ENCODE measurements around the gene B3GLCT.
A peak's percentile ranks its signal among the peaks of the same experiment; 100 is the strongest.
"Not testable (repeated sequence)": the region's sequence is repeated elsewhere in the genome, so short reads cannot be mapped to it uniquely, and the experiment has no call there.

Gene B3GLCT

GRCh38 chr13:31201341-31202031 lies 1.7 kb downstream of the B3GLCT start:
- H3K4me1 Mint-ChIP-seq (ENCODE audit: low read depth): peaks cover 47% of the 10 kb centered on the region
- peak overlapping the region; percentile 13 for H3K27ac Mint-ChIP-seq
- peak overlapping the region; percentile 78 for H3K4me3 Mint-ChIP-seq
- no peaks in the 10 kb centered on the region for H3K9me3 Mint-ChIP-seq
- H3K36me3 Mint-ChIP-seq (ENCODE audit: low read depth): no peaks in the 10 kb centered on the region
- no peaks in the 10 kb centered on the region for H3K27me3 Mint-ChIP-seq

GRCh38 chr13:31204592-31204991 lies 4.8 kb downstream of the B3GLCT start:
- Mint-ChIP-seq H3K4me1 (ENCODE audit: low read depth) (peaks cover 48% of the 10 kb centered on the region), H3K4me3 (no peak overlapping the region), H3K36me3 (ENCODE audit: low read depth) (no peaks in the 10 kb centered on the region), H3K9me3 (no peaks in the 10 kb centered on the region), H3K27me3 (no peaks in the 10 kb centered on the region), H3K27ac (peak overlapping the region; percentile 77)

GRCh38 chr13:31207661-31208552 lies 8.1 kb downstream of the B3GLCT start:
- H3K4me3 Mint-ChIP-seq: no peak overlapping the region
- no peaks in the 10 kb centered on the region for H3K9me3 Mint-ChIP-seq
- H3K36me3 Mint-ChIP-seq (ENCODE audit: low read depth): no peaks in the 10 kb centered on the region
- no peaks in the 10 kb centered on the region for H3K27me3 Mint-ChIP-seq
- peak overlapping the region; percentile 63 for H3K27ac Mint-ChIP-seq
- peaks cover 36% of the 10 kb centered on the region for H3K4me1 Mint-ChIP-seq (ENCODE audit: low read depth)

GRCh38 chr13:31208559-31209122 lies 8.9 kb downstream of the B3GLCT start:
- Mint-ChIP-seq H3K27ac (no peak overlapping the region), H3K27me3 (no peaks in the 10 kb centered on the region), H3K4me1 (ENCODE audit: low read depth) (peaks cover 35% of the 10 kb centered on the region), H3K9me3 (no peaks in the 10 kb centered on the region), H3K36me3 (ENCODE audit: low read depth) (no peaks in the 10 kb centered on the region), H3K4me3 (no peak overlapping the region)

GRCh38 chr13:31209172-31209840 lies 9.5 kb downstream of the B3GLCT start:
- no peaks in the 10 kb centered on the region for H3K27me3 Mint-ChIP-seq
- H3K4me3 Mint-ChIP-seq: no peak overlapping the region
- H3K36me3 Mint-ChIP-seq (ENCODE audit: low read depth): no peaks in the 10 kb centered on the region
- no peaks in the 10 kb centered on the region for H3K9me3 Mint-ChIP-seq
- no peak overlapping the region for H3K27ac Mint-ChIP-seq
- peaks cover 35% of the 10 kb centered on the region for H3K4me1 Mint-ChIP-seq (ENCODE audit: low read depth)

- no peaks in the 10 kb centered on the region for H3K36me3 Mint-ChIP-seq (ENCODE audit: low read depth)
- peaks cover 33% of the 10 kb centered on the region for H3K4me1 Mint-ChIP-seq (ENCODE audit: low read depth)
- no peaks in the 10 kb centered on the region for H3K27me3 Mint-ChIP-seq
- no peak overlapping the region for H3K4me3 Mint-ChIP-seq
- no peak overlapping the region for H3K27ac Mint-ChIP-seq
- H3K9me3 Mint-ChIP-seq: no peaks in the 10 kb centered on the region
Measured at GRCh38 chr13:31209841-31210210, 10.1 kb downstream of the B3GLCT start.

- no peaks in the 10 kb centered on the region for H3K9me3 Mint-ChIP-seq
- H3K27ac Mint-ChIP-seq: peak overlapping the region; percentile 90
- H3K27me3 Mint-ChIP-seq: no peaks in the 10 kb centered on the region
- H3K4me3 Mint-ChIP-seq: peak overlapping the region; percentile 23
- peaks cover 27% of the 10 kb centered on the region for H3K4me1 Mint-ChIP-seq (ENCODE audit: low read depth)
- H3K36me3 Mint-ChIP-seq (ENCODE audit: low read depth): peaks cover 5% of the 10 kb centered on the region
Measured at GRCh38 chr13:31213651-31214289, 14.0 kb downstream of the B3GLCT start.

- H3K27me3 Mint-ChIP-seq: no peaks in the 10 kb centered on the region
- peak overlapping the region; percentile 90 for H3K27ac Mint-ChIP-seq
Measured at GRCh38 chr13:31214435-31214834, 14.7 kb downstream of the B3GLCT start.

GRCh38 chr13:31216916-31217315 lies 17.1 kb downstream of the B3GLCT start:
- H3K4me3 Mint-ChIP-seq; H3K36me3 Mint-ChIP-seq (ENCODE audit: low read depth); H3K27me3 Mint-ChIP-seq; H3K9me3 Mint-ChIP-seq; H3K27ac Mint-ChIP-seq: not testable (repeated sequence)
- H3K4me1 Mint-ChIP-seq (ENCODE audit: low read depth): peaks cover 19% of the 10 kb centered on the region

More at GRCh38 chr13:31214435-31214834, 14.7 kb downstream of the B3GLCT start:
- no peaks in the 10 kb centered on the region for H3K9me3 Mint-ChIP-seq
- peaks cover 23% of the 10 kb centered on the region for H3K4me1 Mint-ChIP-seq (ENCODE audit: low read depth)
- no peak overlapping the region for H3K4me3 Mint-ChIP-seq
- H3K36me3 Mint-ChIP-seq (ENCODE audit: low read depth): peaks cover 5% of the 10 kb centered on the region

- H3K27ac Mint-ChIP-seq: no peak overlapping the region
- peaks cover 9% of the 10 kb centered on the region for H3K36me3 Mint-ChIP-seq (ENCODE audit: low read depth)
- no peaks in the 10 kb centered on the region for H3K9me3 Mint-ChIP-seq
- H3K27me3 Mint-ChIP-seq: no peaks in the 10 kb centered on the region
- H3K4me1 Mint-ChIP-seq (ENCODE audit: low read depth): no peaks in the 10 kb centered on the region
- no peak overlapping the region for H3K4me3 Mint-ChIP-seq
Measured at GRCh38 chr13:31219909-31220598, 20.3 kb downstream of the B3GLCT start.

GRCh38 chr13:31221057-31221456 lies 21.3 kb downstream of the B3GLCT start:
- Mint-ChIP-seq H3K9me3 (no peaks in the 10 kb centered on the region), H3K36me3 (ENCODE audit: low read depth) (peaks cover 9% of the 10 kb centered on the region), H3K27me3 (no peaks in the 10 kb centered on the region), H3K4me3 (no peak overlapping the region), H3K4me1 (ENCODE audit: low read depth) (no peaks in the 10 kb centered on the region), H3K27ac (no peak overlapping the region)

- H3K27ac Mint-ChIP-seq: no peak overlapping the region
- H3K27me3 Mint-ChIP-seq: no peaks in the 10 kb centered on the region
- no peak overlapping the region for H3K4me3 Mint-ChIP-seq
- peaks cover 5% of the 10 kb centered on the region for H3K36me3 Mint-ChIP-seq (ENCODE audit: low read depth)
- H3K4me1 Mint-ChIP-seq (ENCODE audit: low read depth): peaks cover 3% of the 10 kb centered on the region
- no peaks in the 10 kb centered on the region for H3K9me3 Mint-ChIP-seq
Measured at GRCh38 chr13:31223215-31223614, 23.4 kb downstream of the B3GLCT start.

GRCh38 chr13:31223640-31224039 lies 23.9 kb downstream of the B3GLCT start:
- no peak overlapping the region for H3K4me3 Mint-ChIP-seq
- no peak overlapping the region for H3K27ac Mint-ChIP-seq
- no peaks in the 10 kb centered on the region for H3K27me3 Mint-ChIP-seq
- H3K4me1 Mint-ChIP-seq (ENCODE audit: low read depth): peaks cover 3% of the 10 kb centered on the region
- peaks cover 5% of the 10 kb centered on the region for H3K36me3 Mint-ChIP-seq (ENCODE audit: low read depth)
- H3K9me3 Mint-ChIP-seq: no peaks in the 10 kb centered on the region

GRCh38 chr13:31224174-31224669 lies 24.4 kb downstream of the B3GLCT start:
- Mint-ChIP-seq H3K4me1 (ENCODE audit: low read depth) (peaks cover 3% of the 10 kb centered on the region), H3K4me3 (no peak overlapping the region), H3K27ac (no peak overlapping the region), H3K27me3 (no peaks in the 10 kb centered on the region), H3K36me3 (ENCODE audit: low read depth) (peaks cover 5% of the 10 kb centered on the region), H3K9me3 (no peaks in the 10 kb centered on the region)

All from stimulated activated naive CD8-positive, alpha-beta T cell treated with anti-CD3 and anti-CD28 coated beads, Interleukin-15, Interleukin-2, amounts not matched to agents 100 ng/mL and 50 ng/mL, for 24 hours (primary cell).